Effector memory CD8-positive, alpha-beta T cell (primary cell): ENCODE measurements around the gene PAX7.

Experiments used
- ATAC-seq: fragments of 150-1000 bp; cut with Tn5 transposase; replicated peaks from 2 replicates; pipeline ENCODE4 v1.10.0; 2021; ENCODE audit warnings: mild to moderate bottlenecking, moderate library complexity
- DNase-seq, 3 experiments: peaks; one replicate each; pipeline ENCODE4 v3.0.0; 2021
- H3K27ac Mint-ChIP-seq, 2 donors: one replicate each; pipeline ENCODE4 v1.8.0; 2022; ENCODE audit warnings: mild to moderate bottlenecking in 2 of 2, mixed read lengths in 2 of 2, moderate library complexity in 2 of 2
- H3K27me3 Mint-ChIP-seq, 2 donors: one replicate each; pipeline ENCODE4 v1.8.0; 2022; ENCODE audit warnings: mixed read lengths in 2 of 2
- H3K36me3 Mint-ChIP-seq: one replicate; pipeline ENCODE4 v1.8.0; 2022; ENCODE audit warnings: mild to moderate bottlenecking, moderate library complexity, mixed read lengths; ENCODE audit not compliant: insufficient read depth
- H3K4me1 Mint-ChIP-seq, 2 donors: one replicate each; pipeline ENCODE4 v1.8.0; 2022; ENCODE audit warnings: low read depth in 2 of 2, mixed read lengths in 2 of 2
- H3K4me3 Mint-ChIP-seq, 2 donors: one replicate each; pipeline ENCODE4 v1.8.0; 2022; ENCODE audit warnings: mild to moderate bottlenecking in 2 of 2, mixed read lengths in 2 of 2, moderate library complexity in 2 of 2
- H3K9me3 Mint-ChIP-seq, 2 donors: one replicate each; pipeline ENCODE4 v1.8.0; 2022; ENCODE audit warnings: mixed read lengths in 2 of 2

Gene PAX7

GRCh38 chr1:18721041-18721440, 90.4 kb downstream of the PAX7 start:
- Mint-ChIP-seq H3K4me3 (no peak overlapping the region), H3K9me3 (no peaks in the 10 kb centered on the region), H3K27me3 (peaks cover 65 to 95% of the 10 kb centered on the region in 2 donors), H3K27ac (no peak overlapping the region), H3K4me1 (peaks cover 0 to 10% of the 10 kb centered on the region in 2 donors), H3K36me3 (no peaks in the 10 kb centered on the region)
- DNase-seq (no peak), ATAC-seq (no peak)

DNA sequence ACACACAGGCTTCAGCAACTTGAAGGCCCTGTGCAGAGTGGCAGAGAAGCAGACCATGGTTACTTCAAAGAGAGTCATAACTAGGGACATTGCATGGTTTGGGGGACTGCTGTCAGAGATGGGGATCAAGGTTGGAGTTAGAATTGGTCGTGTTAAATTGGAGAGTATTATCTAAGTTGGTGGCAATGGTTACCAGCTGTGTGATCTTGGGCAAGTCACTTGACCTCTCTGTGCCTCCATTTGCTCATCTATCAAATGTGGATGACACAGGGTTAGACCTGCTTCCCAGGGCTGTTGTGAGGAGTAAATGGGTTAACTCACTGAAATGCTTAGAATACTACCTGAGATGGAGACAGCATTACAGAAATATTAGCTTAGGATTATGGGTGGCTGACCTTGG, 91.1 kb downstream of the PAX7 start:
- no peaks in the 10 kb centered on the region for H3K36me3 Mint-ChIP-seq
- H3K27me3 Mint-ChIP-seq: peaks cover 63 to 95% of the 10 kb centered on the region in 2 donors

DNA sequence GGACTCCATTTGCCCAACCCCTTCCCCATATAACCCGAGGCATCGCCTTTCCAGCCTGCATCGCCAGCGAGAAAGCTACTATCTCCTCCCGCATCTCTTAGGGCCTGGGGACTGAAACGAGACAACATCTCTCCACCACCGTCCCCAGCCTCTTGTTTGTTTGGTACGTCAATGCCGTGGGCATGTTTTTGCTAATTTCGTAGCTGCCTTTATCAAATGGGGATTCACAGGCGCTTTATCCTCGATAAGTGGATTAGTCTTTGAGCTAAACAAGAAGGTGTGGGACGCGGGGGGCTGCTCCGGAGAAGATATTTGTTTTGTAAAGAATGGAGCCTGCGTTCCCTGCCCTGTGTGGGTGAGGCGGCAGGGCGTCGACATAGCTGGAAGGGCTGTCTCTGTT, 91.6 kb downstream of the PAX7 start:
- DNase-seq (no peak), ATAC-seq (no peak)
- no peak overlapping the region for H3K4me3 Mint-ChIP-seq
- H3K27ac Mint-ChIP-seq: no peak overlapping the region
- H3K36me3 Mint-ChIP-seq: no peaks in the 10 kb centered on the region
- H3K27me3 Mint-ChIP-seq: peaks cover 67 to 95% of the 10 kb centered on the region in 2 donors
- H3K4me1 Mint-ChIP-seq: peaks cover 0 to 6% of the 10 kb centered on the region in 2 donors
- H3K9me3 Mint-ChIP-seq: no peaks in the 10 kb centered on the region

More for the DNA sequence above, 91.1 kb downstream of the PAX7 start:
- ATAC-seq (no peak), DNase-seq (no peak)
- H3K9me3 Mint-ChIP-seq: no peaks in the 10 kb centered on the region
- H3K27ac Mint-ChIP-seq: no peak overlapping the region
- H3K4me1 Mint-ChIP-seq: peaks cover 0 to 6% of the 10 kb centered on the region in 2 donors
- no peak overlapping the region for H3K4me3 Mint-ChIP-seq

GRCh38 chr1:18723206-18723605, 92.6 kb downstream of the PAX7 start:
- Mint-ChIP-seq H3K9me3 (no peaks in the 10 kb centered on the region), H3K4me1 (no peaks in the 10 kb centered on the region), H3K27me3 (peaks cover 67 to 95% of the 10 kb centered on the region in 2 donors), H3K27ac (no peak overlapping the region), H3K36me3 (no peaks in the 10 kb centered on the region), H3K4me3 (no peak overlapping the region)
- ATAC-seq: no peak
- DNase-seq: no peak

DNA sequence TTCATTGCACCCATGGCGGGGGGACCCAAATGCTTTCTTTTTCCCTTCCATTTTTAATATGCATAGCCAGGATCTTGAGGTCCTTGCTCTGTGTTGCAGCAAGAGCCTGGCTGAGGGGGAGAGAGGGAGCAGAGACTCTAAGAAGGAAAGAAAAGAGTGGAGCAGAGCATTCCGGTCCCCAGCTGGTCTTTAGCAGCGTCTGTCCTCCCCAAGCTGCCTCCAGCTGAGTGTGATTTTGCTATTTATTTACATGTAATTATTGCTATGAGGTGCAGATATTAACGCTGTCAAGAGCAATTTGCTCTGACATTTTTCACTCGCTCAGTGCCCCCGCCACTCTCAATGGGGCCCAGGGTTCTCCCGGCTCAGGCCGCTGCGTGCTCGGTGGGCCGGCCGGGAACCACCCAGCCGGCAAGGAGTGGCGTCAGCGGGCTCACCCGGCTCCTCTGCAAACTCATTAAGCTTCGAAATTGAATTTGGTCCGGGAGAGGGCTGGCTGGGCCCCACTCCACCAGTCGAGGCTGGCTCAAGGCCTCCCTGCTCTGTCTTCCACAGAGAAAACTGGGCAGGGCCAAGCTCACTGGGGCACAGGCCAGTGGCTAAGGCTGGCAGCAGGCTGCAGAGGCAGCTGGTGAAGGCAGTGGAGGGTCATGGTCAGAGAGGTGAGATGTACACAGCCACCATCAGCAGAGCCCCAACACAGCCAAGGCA, 93.2 kb downstream of the PAX7 start:
- DNase-seq (no peak), ATAC-seq (no peak)
- H3K27me3 Mint-ChIP-seq: peaks cover 70 to 95% of the 10 kb centered on the region in 2 donors
- H3K9me3 Mint-ChIP-seq: no peaks in the 10 kb centered on the region
- H3K27ac Mint-ChIP-seq: no peak overlapping the region
- H3K4me1 Mint-ChIP-seq: no peaks in the 10 kb centered on the region
- H3K36me3 Mint-ChIP-seq: no peaks in the 10 kb centered on the region
- no peak overlapping the region for H3K4me3 Mint-ChIP-seq

DNA sequence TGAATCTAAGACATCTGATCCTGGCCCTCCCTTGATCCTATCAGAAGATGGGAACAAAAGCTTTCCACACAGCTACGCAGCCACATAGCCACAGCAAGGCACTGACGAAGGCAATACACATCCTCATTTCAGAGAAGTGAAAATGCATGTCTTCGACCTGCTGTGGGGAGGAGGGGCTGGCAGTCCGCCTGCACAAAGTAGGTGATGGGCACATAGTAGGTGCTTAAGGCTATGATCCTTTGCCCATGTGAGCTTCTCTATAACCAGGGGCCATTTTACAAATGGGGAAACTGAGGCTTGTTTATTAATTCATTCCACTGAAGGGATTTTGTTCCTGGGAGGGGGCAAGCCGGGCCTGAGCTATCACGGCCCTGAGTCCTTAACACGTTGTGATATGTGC, 94.2 kb downstream of the PAX7 start:
- Mint-ChIP-seq H3K9me3 (no peaks in the 10 kb centered on the region), H3K27me3 (peaks cover 74 to 95% of the 10 kb centered on the region in 2 donors), H3K36me3 (no peaks in the 10 kb centered on the region), H3K27ac (no peak overlapping the region), H3K4me3 (no peak overlapping the region), H3K4me1 (no peaks in the 10 kb centered on the region)
- no peak for ATAC-seq
- no peak for DNase-seq

- Mint-ChIP-seq H3K4me1 (no peaks in the 10 kb centered on the region), H3K36me3 (no peaks in the 10 kb centered on the region), H3K27ac (no peak overlapping the region), H3K4me3 (no peak overlapping the region), H3K27me3 (peaks cover 68 to 95% of the 10 kb centered on the region in 2 donors), H3K9me3 (no peaks in the 10 kb centered on the region)
- DNase-seq (no peak), ATAC-seq (no peak)
These were observed 94.7 kb downstream of the PAX7 start for GRCh38 chr1:18725231-18725895.

GRCh38 chr1:18726368-18726767, 95.7 kb downstream of the PAX7 start:
- no peak for ATAC-seq
- Mint-ChIP-seq H3K36me3 (no peaks in the 10 kb centered on the region), H3K4me1 (no peaks in the 10 kb centered on the region), H3K9me3 (no peaks in the 10 kb centered on the region), H3K27ac (no peak overlapping the region), H3K4me3 (no peak overlapping the region), H3K27me3 (peaks cover 60 to 94% of the 10 kb centered on the region in 2 donors)
- no peak for DNase-seq

DNA sequence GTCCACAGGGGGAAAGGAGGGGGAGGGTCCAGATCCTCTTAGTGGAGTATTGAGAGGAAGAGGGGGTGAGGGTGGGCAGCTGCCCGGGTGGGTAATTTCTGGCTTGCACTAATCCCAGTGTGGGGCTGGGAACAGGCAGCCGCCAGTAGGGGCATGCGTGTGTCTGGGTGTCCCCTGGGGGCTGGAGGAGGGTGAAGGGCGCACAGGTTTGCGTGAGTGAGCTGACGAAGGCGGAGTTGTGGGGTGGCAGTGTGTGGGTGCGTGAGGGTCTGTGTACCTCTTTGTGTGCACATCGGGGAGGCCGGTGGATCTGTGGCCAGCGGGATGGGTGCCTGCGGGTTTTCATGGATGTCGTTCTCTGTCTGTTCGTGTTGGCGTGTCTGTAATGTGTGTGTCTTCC, 97.3 kb downstream of the PAX7 start:
- H3K27me3 Mint-ChIP-seq: peaks cover 58 to 94% of the 10 kb centered on the region in 2 donors
- DNase-seq: no peak
- H3K27ac Mint-ChIP-seq: no peak overlapping the region

GRCh38 chr1:18730321-18730720, 99.7 kb downstream of the PAX7 start:
- H3K9me3 Mint-ChIP-seq: no peaks in the 10 kb centered on the region
- no peaks in the 10 kb centered on the region for H3K4me1 Mint-ChIP-seq
- no peak overlapping the region for H3K4me3 Mint-ChIP-seq
- no peaks in the 10 kb centered on the region for H3K36me3 Mint-ChIP-seq
- DNase-seq (no peak), ATAC-seq (no peak)
- peaks cover 65 to 98% of the 10 kb centered on the region in 2 donors for H3K27me3 Mint-ChIP-seq
- no peak overlapping the region for H3K27ac Mint-ChIP-seq

More for the DNA sequence above, 97.3 kb downstream of the PAX7 start:
- Mint-ChIP-seq H3K36me3 (no peaks in the 10 kb centered on the region), H3K4me3 (no peak overlapping the region), H3K4me1 (no peaks in the 10 kb centered on the region), H3K9me3 (no peaks in the 10 kb centered on the region)
- no peak for ATAC-seq

GRCh38 chr1:18731148-18731547, 100.5 kb downstream of the PAX7 start:
- H3K27me3 Mint-ChIP-seq: peaks cover 64 to 97% of the 10 kb centered on the region in 2 donors
- H3K4me1 Mint-ChIP-seq: no peaks in the 10 kb centered on the region
- DNase-seq (no peak), ATAC-seq (no peak)
- no peaks in the 10 kb centered on the region for H3K9me3 Mint-ChIP-seq
- H3K36me3 Mint-ChIP-seq: no peaks in the 10 kb centered on the region
- H3K27ac Mint-ChIP-seq: no peak overlapping the region
- no peak overlapping the region for H3K4me3 Mint-ChIP-seq

- peaks cover 60 to 91% of the 10 kb centered on the region in 2 donors for H3K27me3 Mint-ChIP-seq
- H3K27ac Mint-ChIP-seq: no peak overlapping the region
- H3K4me1 Mint-ChIP-seq: no peaks in the 10 kb centered on the region
- no peak for ATAC-seq
- no peaks in the 10 kb centered on the region for H3K36me3 Mint-ChIP-seq
- H3K4me3 Mint-ChIP-seq: no peak overlapping the region
- H3K9me3 Mint-ChIP-seq: no peaks in the 10 kb centered on the region
- no peak for DNase-seq
These were observed 101.1 kb downstream of the PAX7 start for GRCh38 chr1:18731591-18732235.

GRCh38 chr1:18732686-18733085, 102.0 kb downstream of the PAX7 start:
- DNase-seq (no peak), ATAC-seq (no peak)
- Mint-ChIP-seq H3K9me3 (no peaks in the 10 kb centered on the region), H3K27me3 (peaks cover 52 to 82% of the 10 kb centered on the region in 2 donors), H3K4me3 (no peak overlapping the region), H3K36me3 (no peaks in the 10 kb centered on the region), H3K27ac (no peak overlapping the region), H3K4me1 (no peaks in the 10 kb centered on the region)

DNA sequence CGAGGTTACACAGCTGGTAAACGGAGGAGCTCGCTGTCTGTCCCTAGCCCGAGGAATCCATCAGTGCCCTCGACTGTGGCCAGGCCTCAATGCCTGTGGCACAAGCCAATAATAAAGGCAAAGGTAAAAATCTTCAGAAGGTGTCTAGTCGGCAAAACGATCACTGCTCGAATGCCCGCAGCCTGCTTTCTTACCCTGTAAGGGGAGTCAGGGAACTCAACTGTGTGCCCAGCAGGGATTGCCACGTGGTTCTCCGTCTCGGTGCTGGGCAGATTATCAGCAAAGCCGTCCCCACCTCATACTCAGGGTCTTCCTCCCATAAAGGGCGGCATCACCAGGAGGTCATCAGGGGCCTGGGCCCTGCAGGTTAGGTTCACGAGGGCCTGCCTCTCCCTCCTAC, 103.4 kb downstream of the PAX7 start:
- no peaks in the 10 kb centered on the region for H3K9me3 Mint-ChIP-seq
- DNase-seq (no peak), ATAC-seq (no peak)
- no peak overlapping the region for H3K4me3 Mint-ChIP-seq
- peaks cover 55 to 79% of the 10 kb centered on the region in 2 donors for H3K27me3 Mint-ChIP-seq
- H3K4me1 Mint-ChIP-seq: no peaks in the 10 kb centered on the region
- no peaks in the 10 kb centered on the region for H3K36me3 Mint-ChIP-seq
- H3K27ac Mint-ChIP-seq: no peak overlapping the region
